Dedifferentiated amniotic fluid mesenchymal stem cell (primary cell): ENCODE measurements around the gene ATP6V0A1.
A peak's percentile ranks its signal among the peaks of the same experiment; 100 is the strongest.
"Not testable (repeated sequence)": the region's sequence is repeated elsewhere in the genome, so short reads cannot be mapped to it uniquely, and the experiment has no call there.

Experiments used
- DNase-seq: peaks from one replicate; pipeline ENCODE4 v3.0.0-alpha.2; 2016; ENCODE audit errors: extremely low spot score

Gene ATP6V0A1

DNA sequence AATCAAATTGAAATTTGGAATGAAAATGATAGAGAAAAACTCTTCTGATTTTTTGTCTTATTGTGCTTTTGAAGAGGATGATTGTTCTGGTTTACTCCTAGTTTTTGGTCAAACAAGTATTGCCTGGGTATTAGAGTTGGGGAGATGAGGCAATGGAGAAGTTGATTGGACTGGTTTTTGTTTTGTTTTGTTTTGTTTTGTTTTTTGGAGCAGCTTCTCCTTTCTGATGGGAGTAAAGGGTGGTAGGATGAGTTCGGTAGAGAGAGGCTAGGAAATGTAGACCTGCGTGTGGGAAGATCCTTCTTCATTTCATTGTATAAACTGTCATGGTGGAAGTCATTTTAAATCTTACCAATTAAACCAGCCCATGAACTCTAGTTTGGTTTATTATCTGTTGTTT lies 17.7 kb downstream of the ATP6V0A1 start:
- DNase-seq: no peak

DNA sequence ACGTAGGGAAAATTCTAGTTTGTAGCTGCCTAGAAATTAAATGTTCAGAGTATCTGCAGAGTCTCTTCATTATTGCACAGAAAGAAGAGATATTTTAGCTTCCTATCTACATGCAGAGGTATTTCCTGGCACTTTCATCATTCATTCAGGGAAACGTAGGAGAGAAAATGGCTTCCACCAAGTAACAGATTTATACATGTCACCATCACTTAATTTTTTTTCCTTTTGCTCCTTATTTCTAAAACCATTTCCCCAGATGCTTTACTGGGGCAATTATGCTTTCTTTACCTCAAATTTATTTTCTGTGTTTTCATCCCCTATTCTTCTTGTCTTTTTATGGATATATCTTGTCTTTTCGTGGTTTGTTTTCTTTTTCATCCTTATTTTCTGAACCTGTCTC lies 18.5 kb downstream of the ATP6V0A1 start:
- no peak for DNase-seq

DNA sequence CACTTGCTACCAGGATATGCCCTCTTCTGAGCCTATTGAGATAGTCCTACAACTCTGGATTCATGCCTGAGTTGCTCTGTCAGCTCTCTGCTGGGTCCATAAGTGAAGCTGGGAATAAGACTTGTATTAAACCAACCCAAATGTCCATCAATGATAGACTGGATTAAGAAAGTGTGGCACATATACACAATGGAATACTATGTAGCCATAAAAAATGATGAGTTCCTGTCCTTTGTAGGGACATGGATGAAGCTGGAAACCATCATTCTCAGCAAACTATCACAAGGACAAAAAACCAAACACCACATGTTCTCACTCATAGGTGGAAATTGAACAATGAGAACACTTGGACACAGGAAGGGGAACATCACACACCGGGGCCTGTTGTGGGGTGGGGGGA lies 19.1 kb downstream of the ATP6V0A1 start:
- not testable (repeated sequence) for DNase-seq

DNA sequence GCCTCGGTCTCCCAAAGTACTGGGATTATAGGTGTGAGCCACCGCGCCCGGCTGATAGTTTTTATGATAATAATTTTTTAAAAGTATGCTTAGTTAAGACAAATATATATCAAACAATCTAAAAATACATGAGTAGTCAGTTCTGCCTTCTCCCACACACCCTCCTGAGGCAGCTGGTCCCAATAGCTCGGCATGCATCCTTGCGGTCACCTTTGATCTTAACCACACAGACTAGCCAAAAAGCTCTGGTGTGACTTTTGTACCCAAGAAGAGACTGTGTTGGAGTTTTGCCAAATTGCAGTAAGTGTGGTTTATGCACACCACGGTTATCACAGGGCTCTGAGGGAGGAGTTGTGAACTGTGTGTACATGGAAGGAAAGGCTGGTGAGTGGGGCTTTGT lies 25.6 kb downstream of the ATP6V0A1 start:
- DNase-seq: no peak

DNA sequence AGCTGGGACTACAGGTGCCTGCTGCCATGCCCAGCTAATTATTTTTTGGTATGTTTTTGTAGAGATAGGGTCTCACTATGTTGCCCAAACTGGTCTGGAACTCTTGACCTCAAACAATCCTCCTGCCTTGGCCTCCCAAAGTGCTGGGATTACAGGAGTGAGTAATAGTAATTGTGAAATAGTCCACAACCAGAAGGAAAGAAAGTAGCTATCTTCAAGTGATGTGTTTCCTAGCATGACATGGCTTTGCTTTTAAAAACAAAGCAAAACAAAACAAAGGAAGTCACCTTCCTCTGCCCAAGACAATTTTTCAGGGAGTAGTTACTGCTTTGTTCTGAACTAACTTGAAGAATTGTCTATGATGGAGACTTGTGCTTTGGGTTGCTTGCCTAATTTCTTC lies 27.0 kb downstream of the ATP6V0A1 start:
- no peak for DNase-seq

DNA sequence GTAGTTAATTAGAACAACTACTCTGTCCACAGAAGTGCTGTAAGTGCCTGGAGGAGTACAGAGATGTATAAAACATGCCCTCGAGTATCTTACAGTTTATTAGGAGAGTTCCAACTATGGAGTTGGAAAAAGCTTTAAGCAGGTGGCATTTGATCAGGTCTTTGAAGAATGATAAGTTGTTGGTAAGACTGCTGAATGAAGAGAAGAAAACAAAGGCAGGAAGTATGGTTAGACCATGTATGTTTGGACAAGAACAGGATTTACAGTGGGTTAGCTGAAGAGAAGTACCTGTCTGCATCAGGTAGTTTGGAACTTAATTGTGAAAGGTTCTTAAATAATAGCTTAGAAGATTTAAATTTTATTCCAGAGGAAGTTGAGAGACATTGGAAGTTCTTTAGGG lies 29.4 kb downstream of the ATP6V0A1 start:
- DNase-seq: no peak

DNA sequence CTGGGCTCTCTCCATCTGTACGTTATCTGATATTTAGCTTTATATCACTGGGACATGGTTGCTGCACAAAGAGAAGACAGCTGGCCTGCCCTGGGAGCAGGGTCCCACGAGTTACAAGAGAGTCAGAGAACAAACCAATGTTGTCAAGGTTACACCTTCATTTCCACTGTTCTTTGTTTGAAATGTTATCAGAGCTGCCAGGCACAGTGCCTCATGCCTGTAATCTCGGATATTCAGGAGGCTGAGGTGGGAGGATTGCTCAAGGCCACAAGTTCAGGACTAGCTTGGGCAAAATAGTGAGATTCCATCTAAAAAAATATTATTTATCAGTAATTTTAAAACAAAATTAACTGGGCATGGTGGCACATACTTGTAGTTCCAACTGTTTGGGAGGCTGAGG lies 34.6 kb downstream of the ATP6V0A1 start:
- no peak for DNase-seq

DNA sequence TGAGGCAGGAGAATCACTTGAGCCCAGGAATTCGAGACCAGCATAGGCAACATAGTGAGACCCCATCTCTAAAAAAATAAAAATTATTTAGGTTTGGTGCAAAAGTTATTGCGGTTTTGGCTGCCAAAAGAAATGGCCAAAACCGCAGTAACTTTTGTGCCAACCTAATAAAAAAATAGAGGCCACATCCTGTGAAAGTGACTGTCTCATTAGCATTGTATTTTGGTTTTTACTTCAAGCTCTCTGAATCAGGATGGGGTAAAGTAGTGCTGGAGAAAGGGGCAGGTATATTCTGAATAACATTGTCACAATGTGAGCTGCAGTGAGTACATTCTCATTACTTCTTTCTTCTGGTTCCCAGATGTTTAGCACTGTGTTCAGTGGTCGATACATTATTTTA lies 36.0 kb downstream of the ATP6V0A1 start:
- no peak for DNase-seq

DNA sequence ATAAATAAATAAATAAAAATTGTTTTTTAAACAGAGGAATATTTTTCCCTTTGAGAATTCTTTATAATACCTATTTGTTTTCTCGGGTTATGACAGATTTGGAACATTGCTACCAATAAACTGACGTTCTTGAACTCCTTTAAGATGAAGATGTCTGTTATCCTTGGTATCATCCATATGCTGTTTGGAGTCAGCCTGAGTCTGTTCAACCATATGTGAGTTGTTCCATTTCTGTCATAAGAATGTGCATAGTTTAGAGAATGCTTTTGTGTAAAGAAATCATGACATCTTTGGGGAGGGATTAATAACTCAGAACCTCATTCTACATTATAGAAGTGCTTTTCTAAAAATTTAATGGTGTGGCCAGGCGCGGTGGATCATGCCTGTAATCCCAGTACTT lies 40.1 kb downstream of the ATP6V0A1 start:
- DNase-seq: no peak

DNA sequence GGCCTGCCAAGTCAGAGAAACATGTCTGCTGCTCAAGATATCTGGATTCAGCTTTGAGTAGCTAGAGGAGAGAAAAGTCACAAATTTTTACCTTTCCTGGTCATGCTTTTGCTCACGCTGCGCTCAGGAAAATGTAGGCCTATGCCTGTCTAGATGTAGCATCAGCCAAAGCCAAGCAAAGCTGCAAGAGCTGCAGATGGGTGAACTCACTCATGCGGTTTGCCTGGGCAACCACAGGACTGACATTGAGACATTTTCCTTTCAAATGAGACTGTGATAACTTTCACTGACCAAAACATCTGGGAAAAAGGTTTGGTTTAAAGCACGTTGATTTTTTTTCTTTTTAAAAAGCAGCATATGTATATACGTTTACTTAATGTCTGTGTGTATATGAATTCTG lies 43.4 kb downstream of the ATP6V0A1 start:
- no peak for DNase-seq

DNA sequence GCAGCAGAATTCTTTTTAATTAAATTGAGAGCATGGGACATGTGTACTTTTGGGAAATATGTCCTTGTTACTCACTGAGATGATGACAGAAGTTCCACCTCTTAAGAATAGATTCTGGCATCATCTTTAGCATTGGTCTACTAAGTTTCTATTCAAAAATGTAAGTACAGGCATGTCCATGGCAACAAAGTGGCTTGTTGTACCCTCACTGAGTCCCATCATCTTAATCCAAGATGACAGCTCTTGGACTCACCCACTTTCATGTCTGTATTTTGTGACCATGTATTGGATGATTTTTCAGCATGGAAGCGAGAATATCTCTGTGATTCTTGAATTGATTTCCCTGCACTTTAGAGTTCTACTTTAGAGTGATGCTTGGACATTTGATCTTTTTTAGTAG lies 44.2 kb downstream of the ATP6V0A1 start:
- no peak for DNase-seq

DNA sequence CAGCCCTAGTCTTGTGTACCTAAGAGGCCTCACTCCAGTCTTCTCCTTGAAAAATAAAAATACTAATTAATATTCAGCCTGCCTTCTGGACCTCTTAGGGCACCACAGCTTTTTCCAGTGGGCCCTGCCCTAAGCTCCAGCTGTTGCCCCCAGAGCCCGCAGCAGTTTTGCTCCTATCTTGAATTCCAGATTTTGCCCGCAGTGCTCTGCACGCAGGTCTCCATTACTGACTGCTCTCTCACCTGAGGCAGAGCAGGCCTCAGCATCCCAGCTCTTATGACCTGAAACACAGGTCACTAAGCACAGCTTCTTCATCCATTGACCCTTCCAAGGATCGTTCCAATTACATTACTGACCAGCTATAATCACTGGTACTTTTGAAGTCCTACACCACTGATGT lies 49.0 kb downstream of the ATP6V0A1 start:
- DNase-seq: no peak

DNA sequence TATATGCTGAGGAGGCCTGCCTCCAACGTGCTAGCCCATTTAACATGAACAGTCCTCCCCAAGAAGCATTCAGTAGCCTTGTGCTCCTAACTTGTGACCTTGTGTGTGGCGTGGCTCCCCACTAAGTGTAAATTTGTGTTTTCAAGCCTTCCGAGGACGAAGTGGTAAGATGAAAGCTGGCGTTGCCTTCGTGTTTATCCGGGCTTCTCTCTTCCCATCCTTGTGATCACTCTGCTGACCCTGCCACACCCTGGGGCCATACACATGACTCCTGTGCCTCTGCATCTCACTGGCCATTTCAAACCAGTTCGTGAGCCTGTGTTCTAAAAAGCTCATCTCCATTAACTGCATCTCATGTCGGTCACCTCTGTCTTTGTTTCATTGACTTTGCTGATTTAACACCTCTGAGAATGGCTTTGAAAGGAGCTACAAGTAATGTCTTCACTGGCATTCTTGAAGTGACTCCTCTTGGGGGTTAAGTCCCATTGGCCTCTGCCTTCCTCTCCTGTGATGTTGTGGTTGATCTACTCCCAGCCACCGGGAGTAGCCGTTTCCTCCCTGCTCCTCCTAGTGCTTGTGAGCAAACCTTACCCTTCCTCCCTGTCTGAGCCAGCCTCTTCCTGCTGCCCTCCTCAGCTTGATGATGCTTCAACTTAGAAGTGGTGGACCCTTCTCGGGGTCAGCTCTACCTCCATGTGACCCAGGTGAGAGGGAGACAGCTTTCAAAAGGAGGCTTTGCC lies 49.9 kb downstream of the ATP6V0A1 start:
- DNase-seq: no peak

DNA sequence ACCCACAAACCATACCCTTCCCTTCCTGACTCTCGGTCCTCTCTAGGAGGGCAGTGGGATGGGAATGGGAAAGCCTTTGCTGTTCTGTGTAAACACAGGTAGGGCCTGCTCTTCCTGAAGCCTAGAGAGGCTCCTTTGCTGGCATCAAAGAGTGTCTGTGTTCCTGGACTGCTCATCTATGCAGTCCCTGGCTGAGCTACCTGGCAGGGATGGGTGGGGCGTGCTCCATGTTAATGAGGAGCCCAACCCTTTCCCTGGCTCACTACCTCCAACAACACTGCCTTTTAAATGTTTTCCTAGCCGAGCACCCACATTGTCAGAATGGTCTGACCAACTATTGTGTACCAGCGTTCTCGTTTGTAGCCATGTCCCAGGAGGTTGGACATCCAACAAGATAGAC lies 50.7 kb downstream of the ATP6V0A1 start:
- no peak for DNase-seq

DNA sequence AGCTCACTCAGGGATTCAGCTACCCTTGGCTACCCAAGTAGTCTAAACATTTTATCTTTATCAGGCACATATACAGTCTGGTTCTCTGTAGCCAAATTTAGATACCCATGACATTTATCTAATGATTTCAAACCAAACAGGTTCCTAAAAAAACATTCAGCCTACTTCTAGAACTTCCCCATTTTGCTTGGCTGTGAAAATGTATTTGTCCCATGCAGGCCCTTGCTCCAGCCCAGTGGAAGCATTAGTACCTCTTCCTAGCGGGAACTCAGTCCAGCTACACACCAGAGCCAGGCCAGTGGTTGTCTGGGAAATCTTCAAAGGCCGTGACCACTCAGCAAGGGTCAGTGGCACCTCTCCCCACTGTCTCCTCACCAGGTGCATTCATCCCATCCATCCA lies 51.2 kb downstream of the ATP6V0A1 start:
- no peak for DNase-seq

DNA sequence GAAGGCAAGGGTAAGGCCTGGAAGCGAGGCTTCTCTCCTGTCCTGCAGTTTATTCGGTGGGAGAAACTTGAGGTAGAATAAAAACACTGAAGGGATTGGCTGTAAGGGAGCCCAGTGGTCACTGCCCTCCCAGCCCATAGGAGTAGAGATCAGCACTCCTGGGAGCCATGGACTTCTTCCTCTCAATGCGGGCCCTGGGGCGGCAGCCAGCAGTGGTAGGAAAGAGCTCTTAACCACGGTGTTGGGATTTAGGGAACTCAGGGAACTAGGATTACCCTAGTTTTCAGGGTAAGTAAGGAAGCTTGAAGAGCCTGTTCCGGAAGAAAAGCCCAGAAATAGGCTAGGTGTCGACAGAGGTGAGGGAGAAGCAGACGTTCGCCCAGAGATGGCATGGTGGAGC lies 53.6 kb downstream of the ATP6V0A1 start:
- no peak for DNase-seq

DNA sequence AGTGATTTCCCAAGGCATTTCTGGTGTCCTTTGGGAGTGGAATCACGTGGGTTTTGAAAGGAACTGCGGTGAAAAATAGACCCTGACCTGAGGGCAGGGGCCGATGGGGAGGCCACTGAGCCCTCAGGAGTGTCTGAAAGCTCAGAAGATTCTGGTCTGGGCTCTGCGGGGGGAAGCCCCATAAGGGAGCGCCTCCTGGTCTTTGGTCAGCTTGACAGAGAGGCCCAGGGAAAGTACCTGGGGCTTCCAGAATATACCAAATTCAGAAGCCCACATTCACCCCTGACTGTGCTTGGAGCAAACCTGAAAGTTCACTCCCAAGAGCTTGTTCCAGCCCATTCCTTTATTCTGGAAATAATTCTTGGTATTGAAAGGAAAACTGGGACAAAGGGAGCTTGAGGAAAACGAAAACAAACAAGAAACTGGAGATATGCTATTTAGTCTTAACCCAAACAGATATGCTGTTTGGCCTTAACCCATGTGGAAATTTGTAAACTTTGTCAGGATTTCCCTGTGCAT lies 54.1 kb downstream of the ATP6V0A1 start:
- DNase-seq: no peak

DNA sequence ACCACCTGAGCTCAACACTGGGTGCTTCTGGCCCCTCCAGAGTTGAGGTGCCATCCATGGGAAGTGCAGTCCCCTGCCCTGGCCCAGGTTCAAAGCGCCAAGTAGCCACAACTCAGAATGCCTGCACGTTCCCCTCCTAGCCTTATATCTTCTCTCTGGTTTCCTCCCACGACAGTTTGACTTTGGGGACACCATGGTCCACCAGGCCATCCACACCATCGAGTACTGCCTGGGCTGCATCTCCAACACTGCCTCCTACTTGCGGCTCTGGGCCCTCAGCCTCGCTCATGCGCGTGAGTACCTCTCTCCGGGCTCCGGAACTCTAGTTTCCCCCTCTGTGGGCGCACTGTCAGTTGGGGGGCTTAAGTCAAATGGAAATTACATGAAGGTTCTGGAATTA lies 55.0 kb downstream of the ATP6V0A1 start:
- DNase-seq: no peak

DNA sequence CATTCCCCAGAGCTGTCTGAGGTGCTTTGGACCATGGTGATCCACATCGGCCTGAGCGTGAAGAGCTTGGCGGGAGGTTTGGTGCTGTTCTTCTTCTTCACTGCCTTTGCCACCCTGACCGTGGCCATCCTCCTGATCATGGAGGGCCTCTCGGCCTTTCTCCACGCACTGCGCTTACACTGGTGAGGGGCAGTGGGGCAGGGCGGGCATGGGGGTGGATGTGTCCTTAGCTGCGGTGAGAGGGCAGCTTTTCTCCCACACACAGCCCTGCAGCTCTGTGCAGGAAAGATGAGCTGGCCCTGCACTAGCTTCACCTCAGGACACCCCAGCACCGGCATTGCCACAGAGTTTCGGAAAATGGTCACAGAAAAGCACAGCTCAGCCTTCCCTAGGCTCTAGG lies 55.6 kb downstream of the ATP6V0A1 start:
- DNase-seq: no peak

DNA sequence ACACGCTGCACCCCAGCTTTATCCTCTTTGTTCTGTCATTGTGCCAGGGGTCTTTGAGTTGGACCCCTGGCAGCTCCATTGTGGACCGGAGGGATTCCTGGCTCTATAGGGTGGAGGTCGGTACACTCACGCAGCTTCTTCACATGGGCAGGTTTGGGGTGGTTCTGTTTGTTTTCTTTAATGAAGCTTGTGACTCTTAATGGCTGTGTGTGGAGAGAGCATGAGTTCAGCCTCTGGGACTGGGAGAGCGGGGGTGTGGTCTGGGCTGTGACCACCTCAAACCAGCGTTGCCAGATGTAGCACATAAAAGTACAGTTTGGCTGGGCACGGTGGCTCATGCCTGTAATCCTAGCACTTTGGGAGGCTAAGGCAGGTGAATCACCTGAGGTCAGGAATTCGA lies 56.2 kb downstream of the ATP6V0A1 start:
- DNase-seq: no peak

DNA sequence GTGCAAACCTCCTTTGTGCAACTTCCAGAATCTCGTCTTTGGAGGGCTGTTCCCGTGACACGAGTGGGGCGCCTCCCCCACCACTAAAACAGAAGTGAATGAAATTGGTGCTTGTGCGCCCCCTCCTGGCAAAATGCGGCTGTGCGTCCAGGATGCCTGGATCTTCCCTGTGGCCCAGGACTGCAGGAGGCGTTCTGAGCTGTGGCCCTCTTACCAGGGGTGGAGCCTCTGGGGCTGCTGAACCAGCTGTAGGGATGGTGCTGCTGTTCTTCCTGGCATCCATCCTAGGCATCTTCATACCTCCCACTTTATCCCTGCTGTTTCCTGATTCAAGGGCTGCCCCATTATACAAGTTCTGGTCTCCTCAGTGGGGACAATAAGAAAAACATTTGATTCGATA lies 58.8 kb downstream of the ATP6V0A1 start:
- DNase-seq: peak; percentile 92

DNA sequence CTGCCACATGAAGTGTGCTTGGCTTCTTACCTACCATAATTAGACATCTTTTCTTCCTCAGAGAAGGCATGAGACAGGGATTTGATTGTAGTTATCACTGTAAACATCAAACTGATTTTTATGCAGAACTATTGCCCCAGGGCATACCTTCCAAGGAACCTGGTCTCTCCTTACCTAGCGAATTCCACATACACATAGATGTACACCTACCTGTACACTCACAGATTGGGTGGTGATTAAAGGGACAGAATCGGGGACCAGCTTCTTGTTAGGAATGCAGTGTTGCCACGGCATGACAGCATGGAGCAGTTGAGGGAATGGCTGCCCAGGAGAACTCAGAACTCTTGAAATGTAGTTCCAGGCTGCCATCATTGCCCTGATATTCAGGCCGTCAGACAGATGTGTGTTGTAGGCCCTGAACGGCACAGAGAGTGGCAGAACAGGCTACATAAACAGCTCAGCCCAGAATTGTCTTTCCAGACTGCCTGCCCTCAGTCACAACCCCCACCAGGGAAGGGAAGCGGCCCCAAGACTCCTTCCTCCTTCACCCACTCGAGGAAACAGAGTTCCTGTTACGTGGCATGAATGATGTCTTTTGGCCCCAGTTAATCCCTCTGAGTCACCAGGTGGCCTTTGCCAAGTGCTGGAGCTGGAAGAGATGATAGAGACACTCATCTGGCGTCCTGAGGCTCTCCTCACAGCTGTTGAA lies 59.5 kb downstream of the ATP6V0A1 start:
- DNase-seq: peak; percentile 94

DNA sequence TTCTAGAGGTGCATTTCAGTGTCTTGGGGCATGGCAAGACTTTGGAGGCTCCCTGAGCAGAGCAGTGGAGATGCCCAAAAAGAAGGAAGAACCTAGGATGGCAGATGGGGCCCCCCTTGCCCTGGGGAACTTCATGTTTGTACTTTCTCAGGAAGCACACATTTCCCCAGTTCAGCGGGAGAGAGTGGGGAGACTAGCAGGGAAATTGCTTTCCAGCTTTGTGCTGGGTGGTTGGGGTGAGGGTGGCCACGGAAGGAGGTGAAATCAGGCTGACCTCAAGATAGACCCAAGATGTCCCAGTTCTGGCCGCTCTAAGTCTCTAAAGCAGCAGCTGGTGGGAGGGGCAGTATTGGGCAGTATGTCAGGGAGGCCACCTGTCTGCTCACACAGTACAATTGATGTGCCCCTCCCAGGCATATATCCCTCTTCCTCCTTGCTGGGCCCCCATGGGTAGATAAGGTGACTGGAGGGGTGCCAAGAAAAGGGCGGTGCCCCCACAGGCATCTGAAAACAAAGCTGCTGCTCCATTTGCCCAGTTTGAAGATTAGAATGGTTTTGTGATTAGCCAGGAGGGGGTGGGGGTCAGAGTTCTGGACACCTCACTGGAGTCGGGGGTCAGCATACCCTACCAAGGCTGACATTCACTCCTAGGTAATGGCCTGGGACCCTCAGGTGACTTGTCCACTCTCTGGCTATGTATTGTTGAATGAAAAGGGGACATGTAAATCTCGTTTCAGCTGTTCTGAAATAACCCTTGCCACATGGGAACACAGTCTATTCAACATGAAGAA lies 60.3 kb downstream of the ATP6V0A1 start:
- no peak for DNase-seq
